GM18951 (cell line): ENCODE data around the gene UNC5C.

Source experiments
- POLR2A ChIP-seq: IDR thresholded peaks from 4 replicates; pipeline ENCODE4 v1.6.1; 2011; ENCODE audit warnings: mild to moderate bottlenecking; ENCODE audit not compliant: insufficient read length, insufficient read depth; ENCODE audit errors: extremely low read depth
- in situ Hi-C: fragments of 300-500 bp; cut with MboI; formaldehyde crosslinking; loops from one replicate; pipeline ENCODE4 v1.12.0; 2022; ENCODE audit warnings: low sequenced_read_pairs, mixed read lengths, inconsistent platforms; ENCODE audit not compliant: unreplicated experiment

The UNC5C gene

GRCh38 chr4:95410387-95410977 lies 138.3 kb downstream of the UNC5C start:
- in situ Hi-C loops = no loop called here
- no peak for TF ChIP-seq POLR2A

DNA sequence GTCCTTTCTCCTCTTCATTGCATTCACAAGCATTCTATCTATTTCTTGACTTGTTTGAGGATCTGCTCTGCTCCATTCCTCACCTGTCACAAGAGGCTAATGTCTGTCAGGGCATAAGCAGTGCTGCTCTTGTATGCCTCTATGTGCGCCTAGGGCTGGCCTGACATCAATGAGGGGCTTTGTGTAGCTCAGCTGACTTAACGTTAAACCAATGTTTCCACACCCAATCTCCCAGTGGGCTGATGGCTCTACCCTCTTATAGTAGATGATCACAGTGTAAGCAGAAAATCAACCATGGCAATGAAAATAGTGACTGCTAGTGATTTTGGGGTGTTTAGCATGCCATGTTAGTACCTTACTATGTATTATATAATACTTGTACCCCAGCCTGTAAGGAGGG lies 139.0 kb downstream of the UNC5C start:
- no peak for TF ChIP-seq POLR2A
- in situ Hi-C loops = no loop called here

DNA sequence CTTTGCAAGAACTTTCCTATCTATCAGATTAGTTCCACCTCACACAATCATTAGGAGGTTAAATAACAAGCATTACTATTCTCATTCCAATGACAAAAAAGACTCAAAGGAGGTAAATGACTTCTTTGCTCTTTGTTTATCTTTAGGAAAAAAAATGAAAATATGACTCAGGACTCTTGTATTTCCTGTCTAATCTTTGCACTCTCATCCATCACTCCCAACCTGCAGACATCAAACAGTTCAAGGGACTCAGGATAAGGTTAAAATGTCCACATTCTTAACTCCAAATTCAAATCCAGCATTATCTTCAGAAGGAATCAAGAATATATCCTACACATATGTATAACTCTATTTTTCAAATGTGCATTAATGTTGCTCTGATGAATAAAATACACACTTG lies 139.6 kb downstream of the UNC5C start:
- TF ChIP-seq POLR2A = no peak
- in situ Hi-C loops = no loop called here

- TF ChIP-seq POLR2A = no peak
- in situ Hi-C loops = no loop called here
Observed at GRCh38 chr4:95402299-95402698, 146.5 kb downstream of the UNC5C start.

DNA sequence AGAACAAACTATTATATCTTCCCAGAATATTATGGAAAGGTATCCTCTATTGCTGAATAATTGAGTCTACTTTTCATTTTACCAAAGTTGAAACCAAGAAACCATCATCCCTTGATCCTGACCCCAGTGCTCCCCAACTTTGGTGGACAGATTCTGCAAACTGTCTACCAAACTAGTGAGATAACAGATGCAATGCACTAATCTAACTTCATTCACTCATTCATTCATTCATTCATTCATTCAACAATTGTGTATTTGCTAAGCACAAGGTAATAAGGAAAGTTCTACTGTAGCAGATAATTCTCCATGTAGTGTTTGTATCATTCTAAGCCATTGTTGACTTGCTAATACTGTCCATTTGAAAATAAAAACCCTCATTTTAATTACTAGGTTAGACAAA lies 150.6 kb downstream of the UNC5C start:
- in situ Hi-C loops = no loop called here

GRCh38 chr4:95394752-95395306 lies 153.9 kb downstream of the UNC5C start:
- in situ Hi-C loops = no loop called here

More for the DNA sequence above, 150.6 kb downstream of the UNC5C start:
- TF ChIP-seq POLR2A = no peak

GRCh38 chr4:95393821-95394220 lies 155.0 kb downstream of the UNC5C start:
- no peak for TF ChIP-seq POLR2A
- in situ Hi-C loops = no loop called here

More at GRCh38 chr4:95394752-95395306, 153.9 kb downstream of the UNC5C start:
- TF ChIP-seq POLR2A = no peak

DNA sequence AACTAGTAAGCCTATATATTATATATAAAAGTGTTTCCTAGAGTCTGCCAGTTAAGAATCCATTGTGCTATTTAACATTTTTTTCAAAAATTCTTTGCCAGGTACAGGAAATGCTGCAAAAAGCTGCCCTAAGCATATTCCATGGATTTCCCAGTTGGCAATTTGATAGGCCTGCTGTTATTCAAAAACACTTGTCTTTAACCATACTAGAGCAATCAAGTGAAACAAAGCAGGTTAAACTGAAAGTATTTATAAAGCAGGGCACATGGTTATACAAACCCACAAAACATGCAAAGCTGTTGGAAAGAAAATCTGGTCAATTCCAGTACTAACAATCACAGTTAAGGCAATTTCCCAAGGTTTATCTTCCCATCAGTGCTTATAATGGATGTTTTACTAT lies 159.9 kb downstream of the UNC5C start:
- TF ChIP-seq POLR2A = no peak

GRCh38 chr4:95387719-95388118 lies 161.1 kb downstream of the UNC5C start:
- no peak for TF ChIP-seq POLR2A
- in situ Hi-C loops = no loop called here

More for the DNA sequence above, 159.9 kb downstream of the UNC5C start:
- in situ Hi-C loops = no loop called here

GRCh38 chr4:95386410-95386809 lies 162.4 kb downstream of the UNC5C start:
- in situ Hi-C loops = no loop called here
- TF ChIP-seq POLR2A = no peak

- TF ChIP-seq POLR2A = no peak
- in situ Hi-C loops = no loop called here
Observed at GRCh38 chr4:95381843-95382580, 166.8 kb downstream of the UNC5C start.

GRCh38 chr4:95379633-95380032 lies 169.1 kb downstream of the UNC5C start:
- no peak for TF ChIP-seq POLR2A
- in situ Hi-C loops = no loop called here

DNA sequence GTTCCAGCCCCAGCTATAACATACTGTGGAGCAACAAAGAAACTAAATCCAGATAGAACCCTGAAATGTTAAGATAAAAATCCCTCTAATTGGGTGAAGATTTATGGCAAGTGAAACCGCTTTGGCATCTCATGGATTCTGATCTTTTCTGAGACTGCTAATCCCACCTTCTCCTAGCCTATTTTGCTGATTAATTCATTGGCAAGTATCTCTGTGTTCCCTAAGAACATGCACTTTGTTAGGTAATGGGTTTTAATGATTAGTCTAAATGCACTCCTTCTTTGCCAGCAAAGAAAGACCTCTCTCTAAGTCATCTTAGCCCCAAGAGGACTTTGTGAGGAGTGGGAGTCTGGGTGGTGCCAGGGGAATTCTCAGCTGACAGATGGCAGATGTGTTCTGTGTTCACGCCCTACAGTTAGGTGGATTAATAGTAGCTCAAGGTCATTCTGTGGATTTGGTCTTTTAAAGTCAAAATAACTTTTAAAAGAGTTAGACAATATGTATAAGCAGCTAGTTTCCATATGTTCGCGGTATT lies 171.3 kb downstream of the UNC5C start:
- no peak for TF ChIP-seq POLR2A
- in situ Hi-C loops = no loop called here

GRCh38 chr4:95371476-95372224 lies 177.1 kb downstream of the UNC5C start:
- in situ Hi-C loops = no loop called here
- no peak for TF ChIP-seq POLR2A

GRCh38 chr4:95367824-95368223 lies 180.9 kb downstream of the UNC5C start:
- no peak for TF ChIP-seq POLR2A
- in situ Hi-C loops = no loop called here
